IMR-90 (cell line): Measurements from ENCODE around the gene SP7. TPM values are rescaled to one million over a fixed set of nuclear protein-coding genes. Genes with fewer than 3 reads are reported as not detected.

ENCODE experiments used
- ATAC-seq: fragments of 200-7000 bp; cut with Tn5 transposase; 2 replicates; pipeline ENCODE4 v1.9.1; 2020; ENCODE audit warnings: low read depth, mild to moderate bottlenecking, moderate library complexity
- BruUV-seq: library from RNA; stranded (reverse); fragments of 400-500 nt; replicated peaks from 2 replicates; lab custom pipeline; 2021; lab: Mats Ljungman, UMichigan
- CTCF ChIA-PET: fragments of 300-600 bp; formaldehyde crosslinking; extraction: SDS; loops from one replicate; lab custom pipeline; 2021; ENCODE audit warnings: antibody characterized with exemption; lab: Yijun Ruan, JAX
- POLR2A ChIA-PET: fragments of 300-600 bp; sonication (Branson Sonifier 250); formaldehyde crosslinking; loops from one replicate; lab custom pipeline; 2022; ENCODE audit warnings: antibody characterized with exemption; ENCODE audit not compliant: unreplicated experiment; lab: Charles Lee
- DNase-seq: peaks from one replicate; pipeline ENCODE4 v3.0.0; 2013
- H2AFZ ChIP-seq: replicated peaks from 2 replicates; pipeline ENCODE3; 2013; ENCODE audit warnings: low read length, mild to moderate bottlenecking; ENCODE audit not compliant: poor library complexity
- H2AK5ac ChIP-seq: 2 replicates; pipeline ENCODE4 v1.6.1; 2013; ENCODE audit warnings: low read depth, low read length, inconsistent platforms
- H2AK9ac ChIP-seq: replicated peaks from 2 replicates; pipeline ENCODE3; 2013; ENCODE audit warnings: mild to moderate bottlenecking, low read depth, low read length, moderate library complexity; ENCODE audit not compliant: poor library complexity
- H2BK120ac ChIP-seq: 2 replicates; pipeline ENCODE4 v1.6.1; 2013; ENCODE audit warnings: low read depth, low read length, inconsistent platforms
- H2BK15ac ChIP-seq: 3 replicates; pipeline ENCODE4 v1.6.1; 2013; ENCODE audit warnings: low read depth, low read length, inconsistent platforms
- H2BK20ac ChIP-seq: 2 replicates; pipeline ENCODE4 v1.6.1; 2013; ENCODE audit warnings: low read depth, mild to moderate bottlenecking, inconsistent platforms, low read length, moderate library complexity
- H2BK5ac ChIP-seq: 2 replicates; pipeline ENCODE4 v1.6.1; 2013; ENCODE audit warnings: mild to moderate bottlenecking, low read depth, low read length, inconsistent platforms; ENCODE audit not compliant: poor library complexity, severe bottlenecking
- H3K14ac ChIP-seq: replicated peaks from 2 replicates; pipeline ENCODE4 v1.6.1; 2013; ENCODE audit warnings: low read depth, low read length, inconsistent platforms
- H3K18ac ChIP-seq: 2 replicates; pipeline ENCODE4 v1.6.1; 2013; ENCODE audit warnings: low read depth, low read length, control low read depth
- H3K23ac ChIP-seq: 2 replicates; pipeline ENCODE4 v1.6.1; 2013; ENCODE audit warnings: low read depth, low read length, inconsistent platforms
- H3K27ac ChIP-seq: 2 replicates; pipeline ENCODE4 v1.5.1; 2013; ENCODE audit warnings: mild to moderate bottlenecking, control low read depth, low read length; ENCODE audit not compliant: insufficient read depth
- H3K27me3 ChIP-seq: 2 replicates; pipeline ENCODE4 v1.6.1; 2013; ENCODE audit warnings: low read length; ENCODE audit not compliant: control insufficient read depth, insufficient read depth
- H3K36me3 ChIP-seq: 2 replicates; pipeline ENCODE4 v1.6.1; 2013; ENCODE audit warnings: low read length, mixed read lengths; ENCODE audit not compliant: control insufficient read depth, insufficient read depth
- H3K4ac ChIP-seq: 2 replicates; pipeline ENCODE4 v1.6.1; 2013; ENCODE audit warnings: low read depth, low read length, inconsistent platforms
- H3K4me1 ChIP-seq: 2 replicates; pipeline ENCODE4 v1.6.1; 2013; ENCODE audit warnings: low read length, mixed read lengths; ENCODE audit not compliant: control insufficient read depth, insufficient read depth
- H3K4me2 ChIP-seq: 2 replicates; pipeline ENCODE4 v1.6.1; 2013; ENCODE audit warnings: low read depth, mild to moderate bottlenecking, control low read depth, low read length, moderate library complexity
- H3K4me3 ChIP-seq: 2 replicates; pipeline ENCODE4 v1.5.1; 2013; ENCODE audit warnings: low read depth, mild to moderate bottlenecking, control low read depth, low read length, moderate library complexity; ENCODE audit not compliant: insufficient read depth
- H3K56ac ChIP-seq: 2 replicates; pipeline ENCODE4 v1.6.1; 2013; ENCODE audit warnings: low read length, inconsistent platforms; ENCODE audit not compliant: insufficient read depth; ENCODE audit errors: extremely low read depth
- H3K79me1 ChIP-seq, 2 experiments: 2 replicates each; pipeline ENCODE4 v1.6.1; 2013; ENCODE audit warnings: low read length in 2 of 2, inconsistent platforms in 1 of 2, low read depth in 1 of 2
- H3K9ac ChIP-seq: 2 replicates; pipeline ENCODE4 v1.6.1; 2013; ENCODE audit warnings: low read depth, low read length, control low read depth
- H3K9me1 ChIP-seq: 2 replicates; pipeline ENCODE4 v1.6.1; 2013; ENCODE audit warnings: low read length, inconsistent platforms; ENCODE audit not compliant: insufficient read depth
- H3K9me3 ChIP-seq: 2 replicates; pipeline ENCODE4 v1.6.1; 2013; ENCODE audit warnings: low read length; ENCODE audit not compliant: control insufficient read depth, insufficient read depth
- H4K20me1 ChIP-seq: 2 replicates; pipeline ENCODE4 v1.6.1; 2013; ENCODE audit warnings: low read length, inconsistent platforms; ENCODE audit not compliant: insufficient read depth
- H4K5ac ChIP-seq: 2 replicates; pipeline ENCODE4 v1.6.1; 2013; ENCODE audit warnings: mild to moderate bottlenecking, low read depth, low read length, control low read depth
- H4K8ac ChIP-seq, 2 experiments: 2 replicates each; pipeline ENCODE4 v1.6.1; 2013; ENCODE audit warnings: low read depth in 2 of 2, low read length in 2 of 2, control low read depth in 1 of 2, inconsistent platforms in 1 of 2
- H4K91ac ChIP-seq: 2 replicates; pipeline ENCODE4 v1.6.1; 2013; ENCODE audit warnings: low read depth, low read length, inconsistent platforms; ENCODE audit not compliant: insufficient read depth
- BHLHE40 ChIP-seq: fragments of 150-350 bp; IDR thresholded peaks from 2 replicates; pipeline ENCODE4 v1.6.1; 2016; ENCODE audit warnings: mild to moderate bottlenecking, low read depth, low read length
- CEBPB ChIP-seq: IDR thresholded peaks from 2 replicates; pipeline ENCODE4 v1.6.1; 2012; ENCODE audit warnings: low read depth, low read length, improper control_type of control experiment
- CHD1 ChIP-seq: IDR thresholded peaks from 2 replicates; pipeline ENCODE4 v1.6.1; 2012; ENCODE audit warnings: low read depth, low read length, improper control_type of control experiment
- FOS ChIP-seq: fragments of 150-350 bp; IDR thresholded peaks from 2 replicates; pipeline ENCODE4 v1.6.1; 2016; ENCODE audit warnings: low read depth, low read length
- MAFK ChIP-seq: IDR thresholded peaks from 2 replicates; pipeline ENCODE4 v1.6.1; 2012; ENCODE audit warnings: low read depth, low read length, improper control_type of control experiment
- MAZ ChIP-seq: IDR thresholded peaks from 2 replicates; pipeline ENCODE4 v1.6.1; 2012; ENCODE audit warnings: low read depth, mild to moderate bottlenecking, low read length, improper control_type of control experiment, moderate library complexity, borderline replicate concordance
- MXI1 ChIP-seq: IDR thresholded peaks from 2 replicates; pipeline ENCODE4 v1.6.1; 2012; ENCODE audit warnings: low read depth, mild to moderate bottlenecking, low read length, moderate library complexity, borderline replicate concordance
- NFE2L2 ChIP-seq: fragments of 150-350 bp; IDR thresholded peaks from 2 replicates; pipeline ENCODE4 v1.6.1; 2016; ENCODE audit warnings: low read depth, mild to moderate bottlenecking, low read length
- POLR2A ChIP-seq: IDR thresholded peaks from 2 replicates; pipeline ENCODE4 v1.6.1; 2012; ENCODE audit warnings: mild to moderate bottlenecking, low read depth, low read length
- RAD21 ChIP-seq: IDR thresholded peaks from 2 replicates; pipeline ENCODE4 v1.6.1; 2012; ENCODE audit warnings: low read length, improper control_type of control experiment
- RCOR1 ChIP-seq: IDR thresholded peaks from 2 replicates; pipeline ENCODE4 v1.6.1; 2012; ENCODE audit warnings: mild to moderate bottlenecking, low read length, improper control_type of control experiment; ENCODE audit not compliant: insufficient replicate concordance
- RFX5 ChIP-seq: IDR thresholded peaks from 2 replicates; pipeline ENCODE4 v1.8.0; 2012; ENCODE audit warnings: low read depth, mild to moderate bottlenecking, low read length, moderate library complexity
- SMC3 ChIP-seq: fragments of 150-350 bp; IDR thresholded peaks from 2 replicates; pipeline ENCODE4 v1.6.1; 2016; ENCODE audit warnings: low read depth, mild to moderate bottlenecking, antibody characterized with exemption, low read length, moderate library complexity
- WGBS, 2 experiments: methylation state at CpG; one replicate each; pipeline versions ENCODE4 v1.1.5 to v1.1.7; 2013; ENCODE audit warnings: missing lambda C conversion rate in 2 of 2; ENCODE audit not compliant: insufficient read length in 1 of 2; ENCODE audit errors: extremely low coverage in 2 of 2; 5-methylcytosine and 5-hydroxymethylcytosine counted together
- dilution Hi-C: fragments of 300-500 bp; cut with HindIII; formaldehyde crosslinking; loops from one replicate; pipeline ENCODE4 v1.14.3; 2018; ENCODE audit warnings: low sequenced_read_pairs; ENCODE audit not compliant: unreplicated experiment
- in situ Hi-C: fragments of 300-500 bp; cut with MboI; formaldehyde crosslinking; loops from 3 replicates; pipeline ENCODE4 v1.14.3; 2019; ENCODE audit warnings: low sequenced_read_pairs, inconsistent platforms, mixed read lengths
- intact Hi-C: fragments of 100-400 bp; cut with micrococcal nuclease; formaldehyde crosslinking; loops from 2 replicates; pipeline ENCODE4 v1.10.0; 2022
- polyA plus RNA-seq, 3 experiments: library from polyadenylated mRNA; depleted of rRNA; stranded (reverse); fragments of >200 nt; gene quantifications; 2 replicates each; pipeline ENCODE4 v1.2.3, GENCODE V29; 2012; ENCODE audit warnings: low replicate concordance in 1 of 3
- total RNA-seq: library from RNA; depleted of rRNA; stranded (reverse); fragments of >200 nt; gene quantifications from 2 replicates; pipeline ENCODE4 v1.2.3, GENCODE V29; 2012
- TF ChIP-seq, protein P1 (sequence below): fragments of 150-350 bp; IDR thresholded peaks from 2 replicates; pipeline ENCODE4 v1.6.1; 2017; ENCODE audit warnings: mild to moderate bottlenecking, antibody characterized with exemption, low read length, low read depth
- TF ChIP-seq, protein P2 (sequence below): conservative IDR thresholded peaks from 2 replicates; pipeline ENCODE4 v1.5.1; 2012; ENCODE audit warnings: mild to moderate bottlenecking, low read depth, low read length, improper control_type of control experiment
- TF ChIP-seq, protein P3 (sequence below): fragments of 150-350 bp; IDR thresholded peaks from 2 replicates; pipeline ENCODE4 v1.6.1; 2016; ENCODE audit warnings: low read depth, mild to moderate bottlenecking, low read length, moderate library complexity, borderline replicate concordance

The SP7 gene
- total and polyA plus RNA-seq, 2 of the 4 experiments (the other 2 are of a cell fraction), result not detected

DNA sequence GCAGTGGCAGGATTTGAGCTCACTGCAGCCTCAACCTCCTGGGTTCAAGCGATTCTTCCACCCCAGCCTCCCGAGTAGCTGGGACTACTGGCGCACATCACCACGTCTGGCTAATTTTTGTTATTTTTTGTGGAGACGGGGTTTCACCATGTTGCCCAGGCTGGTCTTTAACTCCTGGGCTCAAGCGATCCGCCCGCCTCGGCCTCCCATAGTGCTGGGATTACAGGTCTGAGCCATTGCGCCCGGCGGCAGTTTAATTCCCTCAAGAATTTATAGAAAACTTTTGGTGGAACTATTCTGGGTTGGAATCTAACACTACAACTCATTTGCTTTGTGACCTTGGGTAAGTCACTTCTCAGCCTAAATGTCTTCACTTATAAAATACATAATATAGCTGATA is 42.1 kb upstream of the SP7 start:
- Histone ChIP-seq H3K9me1 (peaks cover 14% of the 10 kb centered on the region), H3K18ac (no peak overlapping the region), H3K27ac (no peak overlapping the region), H2BK15ac (peak overlapping the region; percentile 73; the same call in 1 of the 3 replicates), H2AFZ (no peak overlapping the region), H3K4ac (peak overlapping the region; percentile 99; the same call in 1 of the 2 replicates), H3K23ac (0 out of 2 replicates have a peak overlapping the region, but pooled peaks have one; percentile 99), H4K8ac (peak overlapping the region; percentile 99 to 100), H3K79me1 (peaks cover 15 to 18% of the 10 kb centered on the region in 2 experiments), H4K5ac (no peak overlapping the region; the same call in 1 of the 2 replicates), H2BK120ac (no peak overlapping the region), H4K20me1 (peaks cover 10% of the 10 kb centered on the region; the same call in 1 of the 2 replicates), H3K27me3 (no peaks in the 10 kb centered on the region), H3K4me1 (peaks cover 14% of the 10 kb centered on the region), H2AK5ac (0 out of 2 replicates have a peak overlapping the region, but pooled peaks have one; percentile 74), H2BK5ac (peak overlapping the region; percentile 96), H2AK9ac (no peak overlapping the region), H3K4me2 (no peak overlapping the region), H4K91ac (no peak overlapping the region), H3K36me3 (peaks cover 14% of the 10 kb centered on the region), H3K9me3 (no peaks in the 10 kb centered on the region), H3K9ac (no peak overlapping the region), H3K14ac (no peak overlapping the region), H2BK20ac (no peak overlapping the region), H3K56ac (no peak overlapping the region), H3K4me3 (no peak overlapping the region)
- TF ChIP-seq BHLHE40 (no peak), RFX5 (no peak), RCOR1 (no peak), MXI1 (no peak), NFE2L2 (no peak), RAD21 (no peak), MAFK (no peak), CEBPB (no peak), MAZ (no peak), SMC3 (no peak), FOS (no peak), CHD1 (no peak), POLR2A (no peak)
- TF ChIP-seq, protein P1, sequence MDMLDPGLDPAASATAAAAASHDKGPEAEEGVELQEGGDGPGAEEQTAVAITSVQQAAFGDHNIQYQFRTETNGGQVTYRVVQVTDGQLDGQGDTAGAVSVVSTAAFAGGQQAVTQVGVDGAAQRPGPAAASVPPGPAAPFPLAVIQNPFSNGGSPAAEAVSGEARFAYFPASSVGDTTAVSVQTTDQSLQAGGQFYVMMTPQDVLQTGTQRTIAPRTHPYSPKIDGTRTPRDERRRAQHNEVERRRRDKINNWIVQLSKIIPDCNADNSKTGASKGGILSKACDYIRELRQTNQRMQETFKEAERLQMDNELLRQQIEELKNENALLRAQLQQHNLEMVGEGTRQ, result no peak
- TF ChIP-seq, protein P2, sequence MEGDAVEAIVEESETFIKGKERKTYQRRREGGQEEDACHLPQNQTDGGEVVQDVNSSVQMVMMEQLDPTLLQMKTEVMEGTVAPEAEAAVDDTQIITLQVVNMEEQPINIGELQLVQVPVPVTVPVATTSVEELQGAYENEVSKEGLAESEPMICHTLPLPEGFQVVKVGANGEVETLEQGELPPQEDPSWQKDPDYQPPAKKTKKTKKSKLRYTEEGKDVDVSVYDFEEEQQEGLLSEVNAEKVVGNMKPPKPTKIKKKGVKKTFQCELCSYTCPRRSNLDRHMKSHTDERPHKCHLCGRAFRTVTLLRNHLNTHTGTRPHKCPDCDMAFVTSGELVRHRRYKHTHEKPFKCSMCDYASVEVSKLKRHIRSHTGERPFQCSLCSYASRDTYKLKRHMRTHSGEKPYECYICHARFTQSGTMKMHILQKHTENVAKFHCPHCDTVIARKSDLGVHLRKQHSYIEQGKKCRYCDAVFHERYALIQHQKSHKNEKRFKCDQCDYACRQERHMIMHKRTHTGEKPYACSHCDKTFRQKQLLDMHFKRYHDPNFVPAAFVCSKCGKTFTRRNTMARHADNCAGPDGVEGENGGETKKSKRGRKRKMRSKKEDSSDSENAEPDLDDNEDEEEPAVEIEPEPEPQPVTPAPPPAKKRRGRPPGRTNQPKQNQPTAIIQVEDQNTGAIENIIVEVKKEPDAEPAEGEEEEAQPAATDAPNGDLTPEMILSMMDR, result no peak
- TF ChIP-seq, protein P3, sequence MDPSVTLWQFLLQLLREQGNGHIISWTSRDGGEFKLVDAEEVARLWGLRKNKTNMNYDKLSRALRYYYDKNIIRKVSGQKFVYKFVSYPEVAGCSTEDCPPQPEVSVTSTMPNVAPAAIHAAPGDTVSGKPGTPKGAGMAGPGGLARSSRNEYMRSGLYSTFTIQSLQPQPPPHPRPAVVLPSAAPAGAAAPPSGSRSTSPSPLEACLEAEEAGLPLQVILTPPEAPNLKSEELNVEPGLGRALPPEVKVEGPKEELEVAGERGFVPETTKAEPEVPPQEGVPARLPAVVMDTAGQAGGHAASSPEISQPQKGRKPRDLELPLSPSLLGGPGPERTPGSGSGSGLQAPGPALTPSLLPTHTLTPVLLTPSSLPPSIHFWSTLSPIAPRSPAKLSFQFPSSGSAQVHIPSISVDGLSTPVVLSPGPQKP, result no peak
- no TSS peak for BruUV-seq
- dilution Hi-C loops (no loop called here), intact Hi-C loops (no loop called here), in situ Hi-C loops (no loop called here)
- ChIA-PET POLR2A (no interaction called here), CTCF (interaction anchor here (1.0 kb wide), 1 partner anchor 26 kb away, joined by 4 read pairs; no protein-coding TSS in a partner anchor)
- ATAC-seq (no peak), DNase-seq (no peak)
- WGBS, 2 experiments, result 100% methylated on average over 1 of the region's 12 CpGs; no CpG with 5 or more reads in 1 of the 2 experiments
